LNCAP (cell line): ENCODE data around the gene MYEF2.

Source experiments
- CTCF ChIP-seq: fragments of 450-650 bp; IDR thresholded peaks from 2 replicates; pipeline ENCODE4 v1.5.1; 2017; ENCODE audit warnings: mild to moderate bottlenecking

Gene MYEF2, protein sequence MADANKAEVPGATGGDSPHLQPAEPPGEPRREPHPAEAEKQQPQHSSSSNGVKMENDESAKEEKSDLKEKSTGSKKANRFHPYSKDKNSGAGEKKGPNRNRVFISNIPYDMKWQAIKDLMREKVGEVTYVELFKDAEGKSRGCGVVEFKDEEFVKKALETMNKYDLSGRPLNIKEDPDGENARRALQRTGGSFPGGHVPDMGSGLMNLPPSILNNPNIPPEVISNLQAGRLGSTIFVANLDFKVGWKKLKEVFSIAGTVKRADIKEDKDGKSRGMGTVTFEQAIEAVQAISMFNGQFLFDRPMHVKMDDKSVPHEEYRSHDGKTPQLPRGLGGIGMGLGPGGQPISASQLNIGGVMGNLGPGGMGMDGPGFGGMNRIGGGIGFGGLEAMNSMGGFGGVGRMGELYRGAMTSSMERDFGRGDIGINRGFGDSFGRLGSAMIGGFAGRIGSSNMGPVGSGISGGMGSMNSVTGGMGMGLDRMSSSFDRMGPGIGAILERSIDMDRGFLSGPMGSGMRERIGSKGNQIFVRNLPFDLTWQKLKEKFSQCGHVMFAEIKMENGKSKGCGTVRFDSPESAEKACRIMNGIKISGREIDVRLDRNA

DNA sequence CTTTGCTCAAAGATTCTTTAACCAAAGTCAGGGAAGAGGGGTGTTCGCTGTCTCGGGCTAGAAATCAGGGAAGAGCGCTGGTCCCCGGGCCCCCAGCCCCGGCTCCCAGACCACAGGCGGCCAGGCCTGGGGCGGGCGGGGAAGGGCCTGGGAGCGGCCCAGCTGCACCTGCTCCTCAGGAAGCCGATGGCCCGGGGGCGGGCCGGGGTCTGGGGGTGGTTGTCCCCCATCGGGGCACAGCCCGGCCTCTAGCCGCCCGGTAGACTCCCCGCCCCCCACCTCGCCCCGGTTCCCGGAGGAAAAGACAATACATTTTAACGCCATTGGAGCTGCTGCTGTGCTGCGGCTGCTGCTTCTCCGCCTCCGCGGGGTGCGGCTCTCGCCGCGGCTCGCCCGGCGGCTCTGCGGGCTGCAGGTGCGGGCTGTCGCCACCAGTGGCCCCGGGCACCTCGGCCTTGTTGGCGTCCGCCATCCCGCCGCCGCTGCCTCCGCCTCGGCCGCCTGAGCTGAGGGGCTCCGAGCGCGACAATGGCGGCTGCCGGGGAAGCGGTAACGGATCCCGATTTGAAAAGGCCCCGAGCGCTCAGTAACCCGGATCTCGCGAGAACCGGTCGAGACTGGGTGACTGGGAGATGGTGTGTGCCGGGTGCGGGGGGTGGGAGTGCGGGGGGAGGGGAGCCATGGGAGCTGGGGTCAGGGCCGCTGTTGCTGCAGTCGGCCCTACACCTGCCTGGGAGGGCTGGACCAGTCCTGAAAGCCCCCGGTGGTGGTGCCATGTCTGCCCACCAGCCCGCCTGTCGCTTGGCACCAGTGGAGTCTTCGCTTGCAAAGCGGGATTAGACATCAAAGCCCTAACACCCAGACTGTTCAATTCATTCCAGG, at the start of gene MYEF2:
TSS of gene MYEF2 (minus strand) at position 530 of the 882 bp plus-strand sequence. CDS start at position 472, 58 bp downstream.
- TF ChIP-seq CTCF, result no peak; the same call in 1 of the 2 replicates

DNA sequence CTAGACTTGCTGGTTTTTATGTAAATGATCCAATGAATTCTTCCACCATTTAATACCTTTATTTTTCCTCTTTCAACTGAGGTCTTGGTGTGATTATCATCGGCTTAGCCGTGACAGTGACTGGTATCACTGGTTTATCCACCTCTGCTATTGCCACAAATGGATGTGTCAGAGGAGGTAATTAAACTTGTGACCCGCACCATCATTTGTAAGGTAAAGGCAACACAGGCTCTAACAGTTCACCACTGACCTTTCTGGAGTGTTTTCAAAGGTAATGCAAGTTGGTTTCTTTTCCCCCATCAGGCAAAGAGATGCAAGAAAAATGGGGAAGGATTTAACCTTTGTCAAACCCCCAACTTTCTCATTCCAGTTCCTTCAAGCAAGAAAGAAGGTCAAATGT, 47.7 kb upstream of the MYEF2 start:
- TF ChIP-seq CTCF, result no peak

DNA sequence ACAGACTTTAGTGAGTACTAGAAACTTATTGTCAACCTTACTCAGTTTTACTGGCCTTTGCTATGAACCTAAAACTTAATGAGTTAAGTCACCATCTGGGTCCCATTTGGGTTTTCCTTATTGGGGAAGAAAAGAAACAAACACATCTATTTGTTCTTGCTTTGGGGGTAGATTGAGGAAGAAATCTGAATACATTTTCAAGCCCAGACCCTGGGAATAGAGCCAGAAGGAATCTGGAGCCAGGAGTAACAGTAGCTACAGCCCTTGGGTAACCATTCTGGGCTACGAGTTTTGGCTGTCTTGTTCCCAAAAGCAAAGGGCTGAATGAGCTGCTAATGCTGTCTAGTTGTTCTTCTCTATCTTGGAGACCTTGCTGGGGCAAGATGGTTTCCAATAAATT, 44.5 kb upstream of the MYEF2 start:
- no peak for TF ChIP-seq CTCF

GRCh38 chr15:48221885-48222284, 43.8 kb upstream of the MYEF2 start:
- no peak for TF ChIP-seq CTCF

- TF ChIP-seq CTCF, result no peak
Observed at GRCh38 chr15:48221261-48221660, 43.2 kb upstream of the MYEF2 start.

- TF ChIP-seq CTCF, result no peak
Observed at GRCh38 chr15:48205981-48206380, 27.9 kb upstream of the MYEF2 start, which contains the start of gene SLC12A1. TSS of gene SLC12A1 (plus strand) at chr15:48206302. CDS start at chr15:48207720, 1,418 bp downstream.

- TF ChIP-seq CTCF, result no peak
Observed at GRCh38 chr15:48202068-48202467, 24.0 kb upstream of the MYEF2 start.
